Forelimb muscle (tissue), 1 donor: ENCODE measurements around the gene HES1. TPM values are rescaled to one million over a fixed set of nuclear protein-coding genes. Genes with fewer than 3 reads are reported as not detected.
"Not testable (repeated sequence)": the region's sequence is repeated elsewhere in the genome, so short reads cannot be mapped to it uniquely, and the experiment has no call there.

Experiments
- DNase-seq: peaks from one replicate; pipeline ENCODE4 v3.0.0-alpha.2; 2013; ENCODE audit warnings: low read depth
- polyA plus RNA-seq: library from polyadenylated mRNA; unstranded; fragments of 120-200 nt; gene quantifications from one replicate; pipeline ENCODE4 v1.2.1, GENCODE V29; 2013; ENCODE audit not compliant: insufficient read length

The HES1 gene
- polyA plus RNA-seq, 1 donor = 30.3 TPM

- DNase-seq = no peak
These were observed 4.8 kb downstream of the HES1 start for GRCh38 chr3:194140520-194141414.

GRCh38 chr3:194141415-194142155 lies 5.6 kb downstream of the HES1 start:
- no peak for DNase-seq

- DNase-seq = no peak
These were observed 6.4 kb downstream of the HES1 start for GRCh38 chr3:194142156-194142910.

DNA sequence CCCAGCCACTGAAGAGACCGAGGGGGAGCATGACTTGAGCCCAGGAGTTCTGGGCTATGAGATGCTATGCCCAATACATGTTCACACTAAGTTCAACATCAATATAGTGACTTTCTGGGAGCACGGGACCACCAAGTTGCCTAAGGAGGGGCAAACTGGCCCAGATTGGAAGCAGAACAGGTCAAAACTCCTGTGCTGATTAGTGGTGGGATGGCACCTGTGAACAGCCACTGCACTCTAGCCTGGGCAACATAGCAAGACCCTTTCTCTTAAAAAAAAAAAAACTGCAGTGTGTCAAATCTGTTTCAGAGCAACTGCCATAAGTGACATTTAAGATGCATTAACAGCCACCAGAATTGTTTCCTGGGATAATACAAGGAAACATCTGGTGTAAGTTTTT lies 9.8 kb downstream of the HES1 start:
- DNase-seq = no peak

DNA sequence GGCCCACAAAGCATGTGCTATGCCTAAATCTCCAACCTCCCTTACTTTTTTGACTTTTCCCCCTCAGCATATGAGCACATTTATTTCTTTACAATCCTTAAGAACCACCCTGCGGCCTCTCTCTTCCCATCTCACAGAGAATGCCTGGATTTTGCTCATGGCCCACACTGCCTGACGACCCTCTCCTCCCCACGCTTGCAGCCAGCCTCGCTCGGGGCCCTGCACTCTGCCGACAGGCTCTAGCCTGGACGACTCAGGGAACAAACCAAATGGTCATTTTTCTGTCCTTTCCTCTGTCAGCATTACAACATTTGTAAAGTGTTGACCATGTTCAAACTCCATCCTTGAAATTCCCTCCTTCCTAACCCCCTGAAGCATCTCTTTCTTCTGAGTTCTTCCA lies 11.7 kb downstream of the HES1 start:
- DNase-seq = no peak

- DNase-seq = no peak
These were observed 12.4 kb downstream of the HES1 start for GRCh38 chr3:194148383-194148782.

DNA sequence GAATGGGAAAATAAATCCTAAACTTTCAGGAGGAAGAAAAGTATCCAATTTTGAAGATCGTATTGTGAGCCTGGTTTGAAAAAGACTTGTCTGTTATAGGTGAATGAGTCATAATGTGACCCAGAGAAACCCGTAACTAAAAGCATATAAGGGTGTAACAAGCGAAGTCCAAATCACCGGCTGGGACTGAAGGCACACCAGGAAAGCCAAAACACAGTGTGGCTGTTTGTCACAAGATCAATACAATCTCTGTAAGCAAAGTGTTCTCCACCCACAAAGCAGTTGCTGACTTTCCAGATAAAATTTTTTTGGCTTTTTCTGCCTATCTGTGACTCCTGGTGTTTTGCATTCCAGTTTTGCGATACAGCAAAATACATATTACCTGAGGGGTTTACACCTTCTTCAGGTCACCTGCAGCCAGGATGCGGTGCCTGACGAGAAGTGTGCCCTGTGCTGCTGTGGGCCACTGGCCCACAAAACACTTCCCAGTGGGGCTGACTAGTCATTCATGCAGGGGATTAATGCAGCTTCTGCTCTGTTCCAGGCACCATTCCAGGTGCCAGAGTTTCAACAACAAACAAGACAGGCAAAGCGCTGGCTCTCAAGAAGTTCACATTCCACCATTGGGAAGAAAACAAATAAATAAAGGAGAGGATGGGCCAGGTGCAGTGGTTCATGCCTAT lies 14.4 kb downstream of the HES1 start:
- DNase-seq = no peak

DNA sequence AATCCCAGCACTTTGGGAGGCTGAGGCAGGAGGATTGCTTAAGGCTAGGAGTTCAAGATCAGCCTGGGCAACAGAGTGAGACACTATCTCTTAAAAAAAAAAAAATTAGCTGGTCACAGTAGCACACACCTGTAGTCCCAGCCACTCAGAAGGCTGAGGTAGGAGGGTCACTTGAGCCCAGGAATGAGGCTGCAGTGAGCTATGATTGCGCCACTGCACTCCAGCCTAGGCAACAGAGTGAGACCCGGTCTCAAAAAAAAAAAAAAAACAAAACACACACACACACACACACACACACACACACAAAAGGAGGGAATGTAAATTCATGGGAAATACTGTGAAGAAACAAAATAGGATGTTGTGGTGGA lies 15.0 kb downstream of the HES1 start:
- DNase-seq = not testable (repeated sequence)

GRCh38 chr3:194154346-194154745 lies 18.4 kb downstream of the HES1 start:
- DNase-seq = no peak

DNA sequence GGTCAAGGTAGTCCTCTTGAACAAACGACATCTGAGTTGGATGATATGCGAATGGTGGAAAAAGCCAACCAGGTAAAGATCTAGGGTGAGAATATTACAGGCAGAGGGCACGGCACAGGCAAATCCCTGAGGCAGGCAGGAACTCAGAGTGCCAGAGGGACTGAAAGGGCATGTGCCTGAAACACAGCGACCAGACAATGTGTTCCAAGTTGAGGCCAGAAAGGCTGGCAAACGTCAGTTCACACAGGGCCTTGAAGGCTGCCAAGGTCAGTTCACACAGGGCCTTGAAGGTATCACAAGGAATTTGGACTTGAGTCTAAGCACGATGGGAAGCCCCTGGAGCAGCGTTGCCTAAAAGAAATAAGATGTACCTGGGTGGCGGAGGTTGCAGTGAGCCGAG lies 20.1 kb downstream of the HES1 start:
- no peak for DNase-seq

DNA sequence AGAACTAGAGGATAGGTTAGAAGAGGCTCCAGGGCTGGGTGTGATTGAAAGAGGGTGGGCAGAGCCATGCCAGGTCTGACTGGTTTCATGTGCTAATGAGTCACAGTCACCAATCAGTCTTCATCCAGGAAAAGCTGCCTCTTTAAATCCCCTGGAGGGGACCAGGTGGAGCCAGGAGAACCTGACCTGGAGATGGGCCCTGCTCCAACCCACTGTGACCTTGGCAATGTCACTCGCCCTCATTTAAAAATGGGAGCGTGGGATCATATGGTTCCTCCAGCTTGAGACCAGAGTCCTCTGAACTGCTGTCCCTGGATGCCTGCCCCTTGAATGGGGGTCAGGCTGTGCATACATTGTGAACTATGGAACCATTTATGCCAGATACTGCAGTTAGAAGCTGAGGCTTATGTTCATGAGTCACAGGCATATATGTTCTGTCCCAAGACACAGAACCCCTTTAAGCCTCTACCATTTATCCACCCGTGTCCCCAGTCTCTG lies 23.0 kb downstream of the HES1 start:
- DNase-seq = no peak

GRCh38 chr3:194160158-194160557 lies 24.2 kb downstream of the HES1 start:
- DNase-seq = no peak

- DNase-seq = no peak
These were observed 25.4 kb downstream of the HES1 start for GRCh38 chr3:194161131-194162045.

- DNase-seq = no peak
These were observed 26.2 kb downstream of the HES1 start for GRCh38 chr3:194162070-194162678.

DNA sequence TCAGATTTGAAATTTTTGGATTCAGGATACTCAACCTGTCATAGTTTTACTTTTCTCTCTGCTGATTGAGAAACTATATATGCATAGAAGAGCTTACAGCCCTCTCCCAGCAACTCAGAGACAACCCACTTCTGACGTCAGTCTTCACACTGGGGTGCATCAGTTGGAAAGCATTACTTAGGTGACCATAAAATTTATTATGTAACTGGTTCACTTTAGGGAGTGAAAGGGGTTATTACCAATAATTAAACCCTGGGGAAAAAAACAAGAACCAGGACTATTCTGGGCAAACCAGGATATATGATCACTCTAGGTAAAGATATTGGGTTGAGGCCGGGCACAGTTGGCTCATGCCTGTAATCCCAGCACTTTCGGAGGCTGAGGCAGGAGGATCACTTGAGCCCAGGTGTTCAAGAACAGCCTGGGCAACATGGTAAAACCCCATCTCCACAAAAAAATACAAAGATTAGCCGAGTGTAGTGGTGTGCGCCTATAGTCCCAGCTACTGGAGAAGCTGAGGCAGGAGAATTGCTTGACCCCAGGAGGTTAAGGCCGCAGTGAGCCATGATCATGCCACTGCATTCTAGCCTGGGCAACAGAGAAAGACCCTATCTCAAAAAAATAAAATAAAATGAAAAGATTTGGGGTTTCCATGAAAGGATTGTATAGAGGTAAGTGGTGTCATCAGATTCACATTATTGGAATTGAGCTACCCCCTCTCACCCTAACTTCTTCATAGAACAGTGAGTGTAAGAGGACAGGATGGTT lies 27.1 kb downstream of the HES1 start:
- DNase-seq = no peak

- no peak for DNase-seq
These were observed 27.7 kb downstream of the HES1 start for GRCh38 chr3:194163697-194164096.

DNA sequence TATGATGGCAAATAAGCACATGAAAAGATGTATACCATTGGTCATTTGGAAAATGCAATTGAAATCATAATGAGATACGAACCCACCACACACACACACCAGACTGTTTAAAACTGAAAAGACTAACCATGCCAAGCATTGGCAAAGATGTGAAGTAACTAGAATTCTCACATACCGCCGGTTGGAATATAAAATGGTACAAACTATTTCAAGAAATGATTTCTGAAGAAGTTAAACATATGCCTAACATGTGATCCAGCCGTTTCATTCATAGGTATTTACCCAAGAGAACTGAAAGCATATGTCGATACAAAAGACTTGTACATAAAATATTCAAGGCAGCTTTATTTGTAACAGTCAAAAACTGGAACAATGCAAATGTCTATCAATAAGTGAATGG lies 28.9 kb downstream of the HES1 start:
- DNase-seq = no peak

DNA sequence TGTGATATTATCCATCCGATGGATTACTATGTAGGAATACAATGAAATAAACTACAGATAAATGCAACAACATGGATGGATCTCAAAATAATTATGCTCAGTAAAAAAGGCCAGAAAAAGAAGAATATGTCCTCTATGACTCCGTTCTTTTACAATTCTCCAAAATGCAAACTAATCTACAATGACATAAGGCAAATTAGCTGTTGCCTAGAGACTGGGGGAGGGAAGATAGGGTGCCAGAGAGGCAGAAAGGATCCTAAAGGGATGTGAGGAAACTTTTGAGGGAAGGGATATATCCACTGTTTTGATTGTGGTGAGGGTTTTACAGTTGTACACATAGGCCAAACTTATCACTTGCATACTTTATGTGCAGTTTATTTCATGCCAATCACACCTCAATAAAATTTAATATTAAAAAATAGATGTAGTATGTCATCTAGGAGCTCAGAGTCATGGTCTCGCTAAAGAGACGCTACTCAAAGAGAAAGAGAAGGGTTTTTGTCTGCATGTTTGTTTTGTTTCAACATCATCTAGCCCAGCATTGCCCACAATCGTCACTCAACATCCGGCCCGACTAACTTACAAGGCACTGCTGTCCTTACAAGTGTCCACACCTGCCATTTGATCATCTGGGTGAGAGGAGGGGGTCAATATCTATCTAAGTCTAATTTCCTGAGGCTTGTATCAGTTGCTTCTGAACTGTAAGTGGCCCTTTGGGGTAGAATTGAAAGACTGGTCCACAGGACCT lies 29.5 kb downstream of the HES1 start:
- no peak for DNase-seq
